K562 (cell line): ENCODE measurements around the gene ZNF775. TPM values are rescaled to one million over a fixed set of nuclear protein-coding genes. Genes with fewer than 3 reads are reported as not detected.
A peak's percentile ranks its signal among the peaks of the same experiment; 100 is the strongest.

ENCODE experiments used
- ATAC-seq: fragments of 200-7000 bp; cut with Tn5 transposase; 3 replicates; pipeline ENCODE4 v1.9.1; 2020; ENCODE audit warnings: moderate library complexity
- BruUV-seq: library from RNA; stranded (reverse); fragments of 400-500 nt; replicated peaks from 2 replicates; lab custom pipeline; 2021; lab: Mats Ljungman, UMichigan
- CTCF ChIA-PET: fragments of 300-600 bp; formaldehyde crosslinking; extraction: SDS; loops from one replicate; lab custom pipeline; 2021; ENCODE audit warnings: low intra/inter-chr PET ratio; lab: Yijun Ruan, JAX
- POLR2A ChIA-PET: fragments of 300-600, 350-650 bp; sonication (Branson Sonifier 250); formaldehyde crosslinking; extraction: SDS; loops from one replicate; lab custom pipeline; 2021; ENCODE audit warnings: antibody characterized with exemption, inconsistent platforms; lab: Yijun Ruan, JAX
- DNase-seq, 4 experiments: peaks; one replicate each; pipeline versions ENCODE4 v3.0.0 to v3.0.0-alpha.2; 2011 to 2018; ENCODE audit warnings: low spot score in 3 of 4, mixed read lengths in 3 of 4; ENCODE audit errors: extremely low read depth in 1 of 4
- FAIRE-seq: peaks from 2 replicates; lab custom pipeline; 2011; peaks lifted over from hg19 to GRCh38; lab: Jason Lieb, UNC
- H2AFZ ChIP-seq: 2 replicates; pipeline ENCODE4 v1.6.0; 2011; ENCODE audit warnings: low read depth, low read length, control low read depth, inconsistent platforms
- H3K27ac ChIP-seq: fragments of 200-600 bp; 3 replicates; pipeline ENCODE4 v1.8.0; 2011; ENCODE audit warnings: low read depth, mild to moderate bottlenecking, control low read depth, inconsistent platforms, low read length, moderate library complexity, mixed read lengths; ENCODE audit errors: extremely low read depth
- H3K27me3 ChIP-seq, 2 experiments: fragments of 300-600 bp in 1 of 2; 2 replicates in 1 of 2; 3 replicates in 1 of 2; pipeline versions ENCODE4 v1.6.0 to v1.8.0; 2011; ENCODE audit warnings: inconsistent platforms in 2 of 2, low read length in 2 of 2, mild to moderate bottlenecking in 1 of 2, mixed read lengths in 1 of 2, moderate library complexity in 1 of 2; ENCODE audit not compliant: control insufficient read depth in 2 of 2, insufficient read depth in 2 of 2
- H3K36me3 ChIP-seq: fragments of 300-600 bp; 3 replicates; pipeline ENCODE4 v1.8.0; 2011; ENCODE audit warnings: mild to moderate bottlenecking, low read length, inconsistent platforms; ENCODE audit not compliant: control insufficient read depth, insufficient read depth
- H3K4me1 ChIP-seq, 2 experiments: fragments of 200-600 bp in 1 of 2; replicated peaks in 1 of 2; 2 replicates in 1 of 2; 3 replicates in 1 of 2; pipeline versions ENCODE4 v1.5.1 to v1.8.0; 2011; ENCODE audit warnings: inconsistent platforms in 2 of 2, low read length in 2 of 2, mild to moderate bottlenecking in 1 of 2, mixed read lengths in 1 of 2, moderate library complexity in 1 of 2; ENCODE audit not compliant: control insufficient read depth in 2 of 2, insufficient read depth in 2 of 2
- H3K4me2 ChIP-seq: 2 replicates; pipeline ENCODE4 v1.6.1; 2011; ENCODE audit warnings: low read length, control low read depth, inconsistent platforms, mixed read lengths; ENCODE audit not compliant: insufficient read depth
- H3K4me3 ChIP-seq: fragments of 200-600 bp; sonication (generic), shearing (Covaris generic); 2 replicates; pipeline ENCODE4 v1.5.1; 2016; ENCODE audit warnings: control low read depth, inconsistent platforms
- H3K79me2 ChIP-seq: fragments of 200-600 bp; 3 replicates; pipeline ENCODE4 v1.8.0; 2011; ENCODE audit warnings: low read length, inconsistent platforms; ENCODE audit not compliant: control insufficient read depth, insufficient read depth
- H3K9ac ChIP-seq, 2 experiments: 2 replicates each; pipeline versions ENCODE4 v1.6.0 to v1.6.1; 2011; ENCODE audit warnings: low read depth in 2 of 2, low read length in 2 of 2, control low read depth in 1 of 2, inconsistent platforms in 1 of 2, mild to moderate bottlenecking in 1 of 2, mixed read lengths in 1 of 2; ENCODE audit not compliant: insufficient read depth in 1 of 2
- H3K9me1 ChIP-seq: one replicate; pipeline ENCODE4 v1.6.0; 2011; ENCODE audit warnings: inconsistent platforms, mild to moderate bottlenecking, low read length, moderate library complexity; ENCODE audit not compliant: control insufficient read depth, insufficient read depth
- H3K9me3 ChIP-seq: replicated peaks from 2 replicates; pipeline ENCODE4 v1.5.1; 2011; ENCODE audit warnings: low read depth, low read length, inconsistent platforms; ENCODE audit not compliant: control insufficient read depth, insufficient read depth
- H4K20me1 ChIP-seq: replicated peaks from 2 replicates; pipeline ENCODE4 v1.6.1; 2011; ENCODE audit warnings: low read length, inconsistent platforms, mixed read lengths; ENCODE audit not compliant: control insufficient read depth, insufficient read depth
- ADNP ChIP-seq: fragments of 200-800 bp; sonication (Bioruptor generic); IDR thresholded peaks from 2 replicates; pipeline ENCODE4 v1.6.1; 2016; ENCODE audit warnings: missing genetic modification characterization, missing compliant biosample characterization
- ATF2 ChIP-seq: sonication (generic); formaldehyde crosslinking; IDR thresholded peaks from 2 replicates; pipeline ENCODE4 v1.8.1; 2022; ENCODE audit warnings: missing genetic modification reagents
- BRCA1 ChIP-seq, 2 experiments: fragments of 450-650 bp in 1 of 2; sonication (generic) in 1 of 2; formaldehyde crosslinking in 1 of 2; IDR thresholded peaks; 2 replicates each; pipeline versions ENCODE4 v1.5.0 to v1.6.1; 2017 to 2020; ENCODE audit warnings: mild to moderate bottlenecking in 1 of 2, missing genetic modification reagents in 1 of 2
- DDX20 ChIP-seq: fragments of 450-650 bp; IDR thresholded peaks from 2 replicates; pipeline ENCODE4 v1.6.1; 2016; ENCODE audit warnings: missing genetic modification characterization, low read depth, mild to moderate bottlenecking, missing compliant biosample characterization, moderate library complexity
- HNRNPUL1 ChIP-seq: fragments of 200-400 bp; formaldehyde crosslinking; IDR thresholded peaks from 2 replicates; pipeline ENCODE4 v1.6.1; 2017; ENCODE audit warnings: low read length
- RBFOX2 ChIP-seq: fragments of 200-400 bp; formaldehyde crosslinking; IDR thresholded peaks from 2 replicates; pipeline ENCODE4 v1.6.1; 2017; ENCODE audit warnings: low read depth, mild to moderate bottlenecking, low read length, moderate library complexity
- SRSF7 ChIP-seq: fragments of 200-400 bp; formaldehyde crosslinking; optimal IDR thresholded peaks from 2 replicates; pipeline ENCODE3; 2017; ENCODE audit warnings: mild to moderate bottlenecking, low read depth, low read length
- TRIM28 ChIP-seq: fragments of 450-650 bp; IDR thresholded peaks from 2 replicates; pipeline ENCODE4 v1.6.1; 2017
- ZNF133 ChIP-seq: fragments of 250-450 bp; sonication (Bioruptor Pico); IDR thresholded peaks from 2 replicates; pipeline ENCODE4 v1.4.0; 2020; ENCODE audit warnings: mild to moderate bottlenecking
- ZNF511 ChIP-seq: sonication (generic); formaldehyde crosslinking; IDR thresholded peaks from 2 replicates; pipeline ENCODE4 v1.8.0; 2022; ENCODE audit warnings: mild to moderate bottlenecking, missing genetic modification reagents
- ZNF609 ChIP-seq: sonication (generic); formaldehyde crosslinking; IDR thresholded peaks from 2 replicates; pipeline ENCODE4 v1.8.1; 2023; ENCODE audit warnings: missing genetic modification reagents, mild to moderate bottlenecking, borderline replicate concordance
- ZNF766 ChIP-seq: fragments of 200-800 bp; sonication (Bioruptor generic); conservative IDR thresholded peaks from 2 replicates; pipeline ENCODE4 v1.6.1; 2016; ENCODE audit warnings: missing genetic modification characterization, missing compliant biosample characterization
- WGBS: fragments of 100-300 bp; shearing (Covaris generic); methylation state at CpG from one replicate; pipeline ENCODE4 v1.1.6; 2016; ENCODE audit warnings: low coverage, mixed read lengths; ENCODE audit not compliant: insufficient coverage; ENCODE audit errors: missing lambda C conversion rate; 5-methylcytosine and 5-hydroxymethylcytosine counted together
- in situ Hi-C: fragments of 300-500 bp; cut with MboI; formaldehyde crosslinking; loops from 4 replicates; pipeline ENCODE4 v1.15.0; 2018; ENCODE audit warnings: inconsistent platforms, mixed read lengths
- intact Hi-C: fragments of 100-400 bp; cut with micrococcal nuclease; formaldehyde crosslinking; loops from 2 replicates; pipeline ENCODE4 v1.14.2; 2022
- polyA plus RNA-seq, 8 experiments: library from polyadenylated mRNA; depleted of rRNA in 4 of 8; stranded (reverse) in 5 of 8; unstranded in 3 of 8; fragments of >200 nt; fragmentation: Nextera tagmentation in 2 of 8; fragmentation: Illumina TruSeq in 1 of 8; extraction: Ambion mirVana in 2 of 8; extraction: Trizol in 1 of 8; gene quantifications; 2 replicates each; pipeline versions ENCODE4 v1.2.1 to v1.2.3, GENCODE V29; 2011 to 2014; ENCODE audit warnings: inconsistent platforms in 1 of 8, missing spikeins in 1 of 8
- total RNA-seq, 7 experiments: library from RNA; depleted of rRNA in 6 of 7; stranded (reverse); fragments of >200 nt in 6 of 7; fragmentation: Illumina TruSeq in 2 of 7; extraction: Trizol in 2 of 7; gene quantifications; 2 replicates each; pipeline versions ENCODE4 v1.2.1 to v1.2.3, GENCODE V29; 2011 to 2021; ENCODE audit warnings: low replicate concordance in 1 of 7

ZNF775 gene
- total and polyA plus RNA-seq, 9 of the 15 experiments (the other 6 are each of a cell fraction or from before 2014, with no cell fraction given) = 0.04 to 18.7 (median 4.9) TPM

- DNase-seq = no peak
- Histone ChIP-seq H3K36me3 (peaks cover 14% of the 10 kb centered on the region; the same call in 1 of the 3 replicates), H4K20me1 (peaks cover 32% of the 10 kb centered on the region), H3K9me1 (peaks cover 10% of the 10 kb centered on the region), H2AFZ (no peak overlapping the region), H3K9me3 (no peaks in the 10 kb centered on the region), H3K4me2 (no peak overlapping the region), H3K79me2 (peaks cover 58% of the 10 kb centered on the region), H3K9ac (peak overlapping the region in 1 of 2 experiments; percentile 80; a peak in 2 of 4 replicates), H3K27me3 (no peaks in the 10 kb centered on the region), H3K4me3 (no peak overlapping the region), H3K4me1 (peaks cover 16 to 53% of the 10 kb centered on the region in 2 experiments), H3K27ac (no peak overlapping the region)
- ChIA-PET POLR2A (interaction anchor here (0.7 kb wide), 1 partner anchor 16 kb away, joined by 3 read pairs; no protein-coding TSS in a partner anchor), CTCF (no interaction called here)
- no peak for FAIRE-seq
- intact Hi-C loops (no loop called here), in situ Hi-C loops (no loop called here)
- WGBS = 84% methylated on average over 20 of the region's 20 CpGs
- TF ChIP-seq ZNF609 (CRISPR knock-in tag) = no peak
- 0 out of 2 replicates have a peak, but pooled peaks have one; percentile 37 for TF ChIP-seq RBFOX2
- no peak for TF ChIP-seq HNRNPUL1
- TF ChIP-seq ADNP (tag) = no peak
- TF ChIP-seq ZNF511 (CRISPR knock-in tag) = no peak
- no peak for TF ChIP-seq DDX20 (tag)
- no peak for TF ChIP-seq ATF2 (CRISPR knock-in tag)
- no peak for TF ChIP-seq BRCA1 (IDR thresholded peaks at IDR 0.05)
- 0 out of 2 replicates have a peak, but pooled peaks have one; percentile 65 for TF ChIP-seq BRCA1 (CRISPR knock-in tag; IDR thresholded peaks at IDR 0.05)
- TF ChIP-seq ZNF133 (CRISPR knock-in tag) = no peak
- no peak for TF ChIP-seq ZNF766 (CRISPR knock-in tag)
- TF ChIP-seq SRSF7 = no peak
- no peak for TF ChIP-seq TRIM28
- no peak for ATAC-seq
- BruUV-seq = TSS peak; percentile 31
Measured at GRCh38 chr7:150382123-150382843, 3.2 kb downstream of the ZNF775 start.
